Measurements from ENCODE around the gene OR51B5.
"Not testable (repeated sequence)": the region's sequence is repeated elsewhere in the genome, so short reads cannot be mapped to it uniquely, and the experiment has no call there.

Gene OR51B5

GRCh38 chr11:5343474-5344335 lies at the start of gene OR51B5:
TSS of gene OR51B5 (minus strand) at chr11:5343524. CDS start at chr11:5343524, 0 bp downstream.
- FAIRE-seq, result no peak
- DNase-seq (ENCODE audit: low spot score), result no peak

- FAIRE-seq, result no peak
These were observed 46.9 kb upstream of the OR51B5 start for GRCh38 chr11:5390210-5390609.

GRCh38 chr11:5384335-5384734 lies 41.0 kb upstream of the OR51B5 start:
- FAIRE-seq, result no peak
- DNase-seq (ENCODE audit: low spot score), result no peak

More at GRCh38 chr11:5390210-5390609, 46.9 kb upstream of the OR51B5 start:
- no peak for DNase-seq (ENCODE audit: low spot score)

GRCh38 chr11:5383576-5383975 lies 40.3 kb upstream of the OR51B5 start, which contains the start of gene OR51M1:
TSS of gene OR51M1 (plus strand) at chr11:5383812. CDS start at chr11:5389399, 5,587 bp downstream.
- DNase-seq (ENCODE audit: low spot score) (no peak), FAIRE-seq (no peak)

DNA sequence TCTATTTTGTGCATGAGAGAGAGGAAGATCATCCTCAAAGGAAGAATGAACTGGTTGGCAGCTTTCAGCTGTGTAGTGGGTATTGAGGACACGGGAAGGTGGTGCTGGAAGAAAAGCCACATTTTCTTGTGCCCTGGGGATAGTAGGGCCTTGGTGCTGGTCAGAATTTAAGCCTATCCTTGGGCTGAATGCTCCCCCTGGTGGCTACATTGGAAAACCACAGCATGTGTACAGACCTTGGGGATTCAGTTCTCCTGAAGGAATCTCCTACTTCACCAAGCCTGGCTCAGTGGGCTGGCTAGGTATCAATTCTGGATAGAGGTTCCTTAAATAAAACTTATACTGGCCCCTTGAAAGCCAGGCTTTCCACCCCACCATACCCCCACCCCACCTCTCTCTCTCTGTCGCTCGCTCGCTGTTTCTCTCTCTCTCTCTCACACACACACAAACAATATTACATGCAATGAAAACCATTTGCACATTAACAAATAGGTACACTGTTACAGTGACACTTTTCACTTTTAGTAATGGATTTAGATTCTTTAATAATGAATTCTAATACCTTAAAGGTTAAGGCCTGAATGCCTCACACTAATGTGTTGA lies 37.5 kb upstream of the OR51B5 start:
- DNase-seq (ENCODE audit: low spot score) (peak; percentile 22), FAIRE-seq (no peak)

GRCh38 chr11:5369789-5370188 lies 26.5 kb upstream of the OR51B5 start:
- peak; percentile 11 for DNase-seq (ENCODE audit: low spot score)
- no peak for FAIRE-seq

DNA sequence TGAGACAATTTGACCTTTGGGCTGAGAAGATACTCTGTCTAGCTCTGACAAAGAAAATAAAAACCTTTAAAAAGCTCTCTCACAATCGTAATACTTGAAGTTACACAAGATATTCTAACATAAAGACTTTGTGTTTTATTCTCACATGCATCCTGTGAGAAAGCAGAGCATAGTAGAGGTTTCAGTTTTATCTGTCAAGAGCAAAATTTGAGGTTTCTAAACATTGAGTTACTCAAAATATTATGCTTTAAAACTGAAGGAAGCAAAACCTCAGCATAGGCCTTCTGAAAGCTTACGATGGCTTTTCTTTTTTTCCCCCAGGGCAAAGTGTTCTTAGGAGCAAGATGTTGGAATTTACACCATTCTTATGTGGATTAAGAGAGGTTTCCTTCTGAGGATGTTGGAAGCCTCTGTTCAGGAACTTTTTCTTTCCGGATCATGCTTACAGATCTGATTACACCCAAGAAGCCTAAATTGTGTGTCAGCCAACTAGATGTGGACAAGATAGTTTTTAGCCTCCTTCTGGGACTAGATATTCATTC lies 25.2 kb upstream of the OR51B5 start:
- FAIRE-seq, result no peak
- no peak for DNase-seq (ENCODE audit: low spot score)

- DNase-seq (ENCODE audit: low spot score) (peak; percentile 26), FAIRE-seq (no peak)
These were observed 24.2 kb upstream of the OR51B5 start for GRCh38 chr11:5367448-5368074.

DNA sequence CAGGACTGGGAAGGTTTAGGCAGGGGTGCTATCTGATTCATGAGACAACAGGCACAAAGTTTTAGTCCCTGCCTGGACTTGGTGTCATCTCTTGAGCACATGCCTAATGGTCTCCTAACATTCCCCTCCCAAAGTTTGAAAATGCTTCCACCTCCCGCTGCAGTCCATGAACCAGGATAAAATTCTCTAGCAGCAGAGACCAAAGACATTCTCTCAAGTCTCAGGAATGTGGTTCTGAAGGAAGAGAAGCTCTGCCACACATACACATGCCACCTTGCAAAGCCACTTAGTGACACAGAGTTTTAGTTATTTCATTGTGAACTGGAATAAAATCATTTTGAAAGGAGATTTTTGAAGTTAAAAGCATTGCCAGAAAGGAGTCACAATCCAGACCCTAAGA lies 23.5 kb upstream of the OR51B5 start:
- peak; percentile 58 for DNase-seq (ENCODE audit: low spot score)
- no peak for FAIRE-seq

DNA sequence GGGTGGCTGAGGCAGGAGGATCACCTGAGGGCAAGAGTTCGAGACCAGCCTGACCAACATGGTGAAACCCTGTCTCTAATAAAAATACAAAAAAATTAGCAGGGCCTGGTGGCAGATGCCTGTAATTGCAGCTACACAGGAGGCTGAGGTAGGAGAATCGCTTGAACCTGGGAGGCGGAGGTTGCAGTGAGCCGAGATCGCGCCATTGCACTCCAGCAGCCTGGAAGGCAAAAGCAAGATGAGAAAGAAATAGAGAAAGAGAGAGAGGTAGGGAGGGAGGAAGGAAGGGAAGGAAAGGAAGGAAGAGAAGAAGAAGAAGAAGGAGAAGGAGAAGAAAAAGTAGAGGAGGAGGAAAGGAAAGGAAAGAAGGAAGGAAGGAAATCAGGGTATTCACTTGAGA lies 23.0 kb upstream of the OR51B5 start:
- DNase-seq (ENCODE audit: low spot score); FAIRE-seq: not testable (repeated sequence)

DNA sequence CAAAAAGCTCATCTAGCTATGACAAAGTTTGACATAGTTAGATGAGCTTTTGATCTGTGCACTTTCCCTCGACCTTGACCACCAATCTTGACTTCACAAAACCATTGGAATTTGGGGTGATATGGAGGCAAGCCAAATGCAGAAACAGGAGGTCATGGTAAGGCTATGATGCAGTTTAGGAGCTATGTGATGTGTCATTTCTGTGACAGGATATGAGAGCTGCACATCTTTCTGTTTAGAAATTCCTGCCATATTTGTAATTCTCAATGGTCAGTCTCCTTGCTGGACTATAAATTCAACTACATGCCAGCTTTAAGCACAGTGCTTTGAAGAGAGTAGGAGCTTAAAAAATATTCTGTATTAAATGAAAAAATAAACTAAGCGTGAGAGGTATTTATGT lies 20.9 kb upstream of the OR51B5 start:
- FAIRE-seq (peak; percentile 39), DNase-seq (ENCODE audit: low spot score) (peak; percentile 90)

DNA sequence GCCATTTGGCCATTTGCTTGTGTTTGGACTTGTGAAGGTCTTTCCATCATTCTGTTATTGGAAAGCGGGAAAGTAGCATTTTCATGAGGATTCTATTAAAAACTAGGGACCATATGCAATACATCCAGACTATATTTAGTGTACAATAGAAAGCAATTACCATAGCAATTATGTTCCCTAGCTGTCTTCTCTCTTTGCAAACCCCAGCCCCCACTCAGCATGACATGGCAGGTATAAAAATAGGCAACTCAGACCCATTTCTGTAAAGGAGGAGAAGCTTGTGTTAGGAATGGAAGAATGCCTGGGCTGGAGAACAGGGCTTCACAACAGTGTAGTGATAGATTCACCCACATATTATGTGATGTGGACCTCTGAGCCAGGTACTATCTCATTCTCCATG lies 20.4 kb upstream of the OR51B5 start:
- FAIRE-seq, result no peak
- DNase-seq (ENCODE audit: low spot score), result no peak

DNA sequence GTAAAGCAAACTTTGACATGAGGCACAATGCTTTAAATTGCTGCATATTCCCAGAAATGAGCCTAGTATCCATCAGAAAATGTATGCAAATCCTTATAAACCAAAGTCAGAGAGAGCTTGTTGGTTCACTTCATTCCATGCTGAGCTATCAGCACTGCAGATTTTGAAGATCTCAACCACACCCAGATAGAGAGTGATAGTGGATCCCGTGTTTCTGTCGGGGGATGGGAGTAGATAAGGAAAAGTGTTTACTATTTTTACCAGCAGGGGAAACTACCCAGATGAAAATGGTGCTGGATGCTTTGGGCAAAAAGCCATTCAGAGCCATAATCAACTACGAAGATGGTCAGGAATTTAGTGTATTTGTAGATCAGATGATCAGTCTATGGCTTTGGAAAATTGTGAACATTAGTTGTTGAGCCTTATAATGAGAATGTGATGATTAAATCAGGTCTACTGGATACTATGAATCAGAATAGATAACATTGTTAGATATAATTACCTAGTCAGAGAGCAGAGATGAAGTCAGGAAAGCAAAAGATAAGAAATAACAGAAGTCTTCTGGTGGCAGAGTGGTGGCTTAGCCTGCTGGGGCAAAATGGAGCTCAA lies 18.8 kb upstream of the OR51B5 start:
- DNase-seq (ENCODE audit: low spot score) (peak; percentile 30), FAIRE-seq (no peak)

DNA sequence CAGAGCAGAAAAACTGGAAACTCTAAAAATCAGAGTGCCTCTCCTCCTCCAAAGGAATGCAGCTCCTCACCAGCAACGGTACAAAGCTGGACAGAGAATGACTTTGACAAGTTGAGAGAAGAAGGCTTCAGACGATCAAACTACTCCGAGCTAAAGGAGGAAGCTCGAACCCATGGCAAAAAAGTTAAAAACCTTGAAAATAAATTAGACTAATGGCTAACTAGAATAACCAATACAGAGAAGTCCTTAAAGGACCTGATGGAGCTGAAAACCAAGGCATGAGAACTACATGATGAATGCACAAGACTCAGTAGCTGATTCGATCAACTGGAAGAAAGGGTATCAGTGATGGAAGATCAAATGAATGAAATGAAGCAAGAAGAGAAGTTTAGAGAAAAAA lies 12.7 kb upstream of the OR51B5 start:
- not testable (repeated sequence) for DNase-seq (ENCODE audit: low spot score); FAIRE-seq

- no peak for FAIRE-seq
- DNase-seq (ENCODE audit: low spot score), result no peak
These were observed 7.9 kb upstream of the OR51B5 start, which contains the start of gene OR51B6 for GRCh38 chr11:5351208-5351607. TSS of gene OR51B6 (plus strand) at chr11:5351508. CDS start at chr11:5351508, 0 bp downstream.

DNA sequence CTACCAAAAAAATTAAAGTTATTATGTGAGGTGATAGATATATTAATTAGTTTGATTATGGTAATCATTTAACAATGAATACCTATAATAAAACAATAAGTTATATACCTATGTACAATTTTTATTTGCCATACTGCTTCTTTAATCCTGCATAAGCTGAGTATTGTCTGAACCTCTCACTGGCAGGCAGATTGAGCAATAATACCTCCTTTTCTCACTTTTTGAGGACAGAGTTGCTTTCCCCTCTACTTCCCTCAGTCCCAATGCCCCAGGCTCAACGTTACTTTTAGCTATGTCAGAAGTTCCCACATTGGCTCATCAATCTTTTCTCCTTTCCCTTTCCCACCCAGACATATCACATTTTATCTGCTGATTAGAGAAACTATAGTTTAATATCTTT lies 6.2 kb upstream of the OR51B5 start:
- DNase-seq (ENCODE audit: low spot score) (no peak), FAIRE-seq (no peak)

DNA sequence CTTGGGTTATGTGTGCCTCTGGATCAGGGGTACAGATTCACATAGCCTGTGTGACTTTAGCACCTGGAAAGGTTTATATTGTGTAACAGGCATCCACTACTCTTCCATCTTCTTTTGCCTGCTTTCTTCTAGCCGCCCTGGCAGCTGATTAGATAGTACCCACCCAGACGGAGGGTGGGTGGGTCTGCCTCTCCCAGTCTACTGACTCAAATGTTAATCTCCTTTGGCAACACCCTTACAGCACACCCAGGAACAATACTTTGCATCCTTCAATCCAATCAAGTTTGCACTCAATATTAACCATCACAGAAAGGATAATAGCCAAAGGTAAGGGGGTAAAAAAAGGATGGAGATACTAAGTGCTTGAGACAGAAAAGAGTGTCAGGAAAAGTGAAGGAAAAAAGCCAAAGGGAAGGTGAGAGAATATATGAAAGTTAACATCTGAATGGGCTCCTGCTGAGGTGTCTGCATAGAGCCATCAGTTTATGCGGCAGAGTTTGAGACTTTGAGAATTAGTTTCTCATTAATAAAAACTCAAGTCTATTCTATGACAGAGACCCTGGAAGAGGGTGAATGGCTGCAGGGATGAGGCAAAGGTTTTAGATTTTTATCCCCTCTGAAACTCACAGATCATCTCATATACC lies 5.3 kb upstream of the OR51B5 start:
- no peak for FAIRE-seq

GRCh38 chr11:5345831-5346230 lies 2.5 kb upstream of the OR51B5 start:
- FAIRE-seq (no peak), DNase-seq (ENCODE audit: low spot score) (no peak)

More for the DNA sequence above, 5.3 kb upstream of the OR51B5 start:
- DNase-seq (ENCODE audit: low spot score), result no peak

GRCh38 chr11:5339771-5340322 lies 3.5 kb downstream of the OR51B5 start:
- no peak for FAIRE-seq
- no peak for DNase-seq (ENCODE audit: low spot score)

DNA sequence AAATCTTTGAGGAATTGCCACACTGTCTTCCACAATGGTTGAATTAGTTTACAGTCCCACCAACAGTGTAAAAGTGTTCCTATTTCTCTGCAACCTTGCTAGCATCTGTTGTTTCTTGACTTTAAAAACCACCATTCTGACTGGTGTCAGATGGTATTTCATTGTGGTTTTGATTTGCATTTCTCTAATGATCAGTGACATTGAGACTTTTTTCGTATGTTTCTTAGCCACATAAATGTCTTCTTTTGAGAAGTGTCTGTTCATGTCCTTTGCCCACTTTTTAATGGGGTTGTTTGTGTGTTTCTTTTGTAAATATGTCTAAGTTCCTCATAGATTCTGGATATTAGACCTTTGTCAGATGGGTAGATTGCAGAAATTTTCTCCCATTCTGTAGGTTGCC lies 6.1 kb downstream of the OR51B5 start:
- not testable (repeated sequence) for FAIRE-seq; DNase-seq (ENCODE audit: low spot score)
